Muscle layer of colon (tissue), 2 donors: ENCODE results near the gene MTAP.

Experiments used
- H3K27ac ChIP-seq: one replicate; pipeline ENCODE4 v1.7.0; 2013; ENCODE audit warnings: low read depth, mild to moderate bottlenecking, low read length, moderate library complexity
- H3K27me3 ChIP-seq, 2 donors: one replicate each; pipeline ENCODE4 v1.7.0; 2013; ENCODE audit warnings: low read length in 2 of 2, mild to moderate bottlenecking in 2 of 2; ENCODE audit not compliant: insufficient read depth in 2 of 2, control insufficient read depth in 1 of 2
- H3K36me3 ChIP-seq: one replicate; pipeline ENCODE4 v1.7.0; 2013; ENCODE audit warnings: mild to moderate bottlenecking, low read length; ENCODE audit not compliant: insufficient read depth
- H3K4me1 ChIP-seq: one replicate; pipeline ENCODE4 v1.7.0; 2013; ENCODE audit warnings: mild to moderate bottlenecking, low read length; ENCODE audit not compliant: insufficient read depth
- H3K4me3 ChIP-seq, 2 donors: one replicate each; pipeline ENCODE4 v1.7.0; 2013; ENCODE audit warnings: low read length in 2 of 2, low read depth in 1 of 2, mild to moderate bottlenecking in 1 of 2, moderate library complexity in 1 of 2
- H3K9ac ChIP-seq: one replicate; pipeline ENCODE4 v1.7.0; 2013; ENCODE audit warnings: low read length
- H3K9me3 ChIP-seq: one replicate; pipeline ENCODE4 v1.7.0; 2013; ENCODE audit warnings: mild to moderate bottlenecking, low read length
- donor health status: abdominal sarcoma.
- donor health status: Adenocarcinoma of cecum.

MTAP gene

GRCh38 chr9:21781656-21782055 is 20.8 kb upstream of the MTAP start:
- H3K9ac ChIP-seq: no peak overlapping the region
- no peak overlapping the region for H3K27ac ChIP-seq
- no peak overlapping the region for H3K4me3 ChIP-seq
- no peaks in the 10 kb centered on the region for H3K4me1 ChIP-seq
- H3K9me3 ChIP-seq: no peaks in the 10 kb centered on the region
- H3K36me3 ChIP-seq: no peaks in the 10 kb centered on the region
- H3K27me3 ChIP-seq: no peaks in the 10 kb centered on the region

- no peaks in the 10 kb centered on the region for H3K27me3 ChIP-seq
- H3K27ac ChIP-seq: no peak overlapping the region
- no peak overlapping the region for H3K9ac ChIP-seq
- no peaks in the 10 kb centered on the region for H3K9me3 ChIP-seq
- H3K4me1 ChIP-seq: no peaks in the 10 kb centered on the region
- H3K4me3 ChIP-seq: no peak overlapping the region
- no peaks in the 10 kb centered on the region for H3K36me3 ChIP-seq
These were observed 20.2 kb upstream of the MTAP start for GRCh38 chr9:21782205-21782604.

GRCh38 chr9:21788752-21789151 is 13.7 kb upstream of the MTAP start:
- H3K4me1 ChIP-seq: no peaks in the 10 kb centered on the region
- H3K9ac ChIP-seq: no peak overlapping the region
- H3K27ac ChIP-seq: no peak overlapping the region
- H3K4me3 ChIP-seq: no peak overlapping the region
- no peaks in the 10 kb centered on the region for H3K36me3 ChIP-seq
- H3K9me3 ChIP-seq: no peaks in the 10 kb centered on the region
- H3K27me3 ChIP-seq: no peaks in the 10 kb centered on the region

- no peak overlapping the region for H3K27ac ChIP-seq
- no peak overlapping the region for H3K4me3 ChIP-seq
- H3K27me3 ChIP-seq: no peaks in the 10 kb centered on the region
- no peak overlapping the region for H3K9ac ChIP-seq
- no peaks in the 10 kb centered on the region for H3K4me1 ChIP-seq
- H3K36me3 ChIP-seq: no peaks in the 10 kb centered on the region
- H3K9me3 ChIP-seq: no peaks in the 10 kb centered on the region
These were observed 12.8 kb upstream of the MTAP start for GRCh38 chr9:21789541-21790037.

- Histone ChIP-seq H3K9ac (no peak overlapping the region), H3K4me1 (no peaks in the 10 kb centered on the region), H3K9me3 (no peaks in the 10 kb centered on the region), H3K36me3 (no peaks in the 10 kb centered on the region), H3K27me3 (no peaks in the 10 kb centered on the region), H3K27ac (no peak overlapping the region), H3K4me3 (no peak overlapping the region)
These were observed 7.0 kb upstream of the MTAP start for GRCh38 chr9:21795483-21795882.

GRCh38 chr9:21796768-21797167 is 5.7 kb upstream of the MTAP start:
- Histone ChIP-seq H3K27ac (no peak overlapping the region), H3K4me3 (no peak overlapping the region), H3K36me3 (no peaks in the 10 kb centered on the region), H3K4me1 (peaks cover 9% of the 10 kb centered on the region), H3K9ac (no peak overlapping the region), H3K9me3 (no peaks in the 10 kb centered on the region), H3K27me3 (no peaks in the 10 kb centered on the region)

- Histone ChIP-seq H3K9ac (peak overlapping the region; percentile 66), H3K4me1 (peaks cover 36% of the 10 kb centered on the region), H3K36me3 (no peaks in the 10 kb centered on the region), H3K9me3 (no peaks in the 10 kb centered on the region), H3K27me3 (no peaks in the 10 kb centered on the region), H3K4me3 (peak overlapping the region; percentile 87 to 88), H3K27ac (peak overlapping the region; percentile 83)
These were observed 1.3 kb upstream of the MTAP start for GRCh38 chr9:21800931-21801682.

GRCh38 chr9:21801683-21802417 is 586 bp upstream of the MTAP start:
- peak overlapping the region; percentile 83 for H3K27ac ChIP-seq
- no peaks in the 10 kb centered on the region for H3K27me3 ChIP-seq
- H3K4me3 ChIP-seq: peak overlapping the region; percentile 87 to 88
- H3K9me3 ChIP-seq: no peaks in the 10 kb centered on the region
- H3K4me1 ChIP-seq: peaks cover 36% of the 10 kb centered on the region
- no peaks in the 10 kb centered on the region for H3K36me3 ChIP-seq
- peak overlapping the region; percentile 66 for H3K9ac ChIP-seq

- H3K36me3 ChIP-seq: no peaks in the 10 kb centered on the region
- peak overlapping the region; percentile 76 for H3K9ac ChIP-seq
- peak overlapping the region; percentile 87 to 88 for H3K4me3 ChIP-seq
- H3K4me1 ChIP-seq: peaks cover 36% of the 10 kb centered on the region
- H3K27ac ChIP-seq: peak overlapping the region; percentile 83
- H3K9me3 ChIP-seq: no peaks in the 10 kb centered on the region
- no peaks in the 10 kb centered on the region for H3K27me3 ChIP-seq
These were observed 1.2 kb downstream of the MTAP start for GRCh38 chr9:21803649-21804048.

GRCh38 chr9:21804331-21804730 is 1.9 kb downstream of the MTAP start:
- Histone ChIP-seq H3K4me3 (no peak overlapping the region), H3K27ac (no peak overlapping the region), H3K27me3 (no peaks in the 10 kb centered on the region), H3K36me3 (no peaks in the 10 kb centered on the region), H3K4me1 (peaks cover 36% of the 10 kb centered on the region), H3K9me3 (no peaks in the 10 kb centered on the region), H3K9ac (no peak overlapping the region)

GRCh38 chr9:21804791-21805190 is 2.4 kb downstream of the MTAP start:
- Histone ChIP-seq H3K9ac (no peak overlapping the region), H3K36me3 (no peaks in the 10 kb centered on the region), H3K27ac (no peak overlapping the region), H3K27me3 (no peaks in the 10 kb centered on the region), H3K4me3 (no peak overlapping the region), H3K9me3 (no peaks in the 10 kb centered on the region), H3K4me1 (peaks cover 36% of the 10 kb centered on the region)
